ENCODE measurements around the gene COX4I2.
"Not testable (repeated sequence)": the region's sequence is repeated elsewhere in the genome, so short reads cannot be mapped to it uniquely, and the experiment has no call there.

COX4I2 gene

DNA sequence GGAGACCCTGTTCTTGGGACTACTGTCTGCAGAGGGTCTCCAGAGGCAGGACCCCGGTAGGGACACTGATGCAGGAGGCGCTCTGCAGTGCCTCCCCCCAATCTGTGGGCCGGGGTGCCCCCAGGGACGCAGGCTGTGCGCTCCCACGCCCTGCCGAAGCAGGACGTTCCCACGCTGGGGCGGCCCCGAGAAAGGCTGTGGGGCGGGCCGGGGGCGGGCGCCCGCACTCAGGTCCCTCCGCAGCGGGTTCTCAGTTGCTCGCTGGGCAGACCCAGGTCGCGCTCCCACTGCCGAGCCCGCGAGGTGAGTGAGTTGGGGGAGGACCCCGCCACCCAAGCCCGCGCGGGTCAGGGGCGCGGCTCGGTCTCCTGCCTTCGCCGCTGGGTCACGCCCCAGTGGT lies at the start of gene COX4I2:
COX4I2 (plus strand) TSS at position 253 of the 400 bp plus-strand sequence. CDS start 1,106 bp downstream, outside the sequence.
- Histone ChIP-seq H3K4me3 (ENCODE audit: low read length) (no peak within 1 kb of the TSS), H3K4me1 (ENCODE audit: control insufficient read depth, insufficient read depth, low read length) (peaks cover 6% of the 10 kb centered on the region), H3K9me3 (ENCODE audit: control insufficient read depth, low read length) (no peaks in the 10 kb centered on the region), H3K9ac (ENCODE audit: low read length) (no peak within 1 kb of the TSS), H3K27me3 (replicated peaks; ENCODE audit: control insufficient read depth, insufficient read depth, low read length) (peaks cover 6% of the 10 kb centered on the region), H3K36me3 (ENCODE audit: control insufficient read depth, insufficient read depth, low read length, severe bottlenecking) (no peaks in the 10 kb centered on the region)
- DNase-seq (ENCODE audit: low read depth), result no peak

GRCh38 chr20:31590717-31591225 lies 46.9 kb upstream of the COX4I2 start:
- no peak overlapping the region for H3K4me3 ChIP-seq (ENCODE audit: low read length)
- peaks cover 42% of the 10 kb centered on the region for H3K4me1 ChIP-seq (ENCODE audit: control insufficient read depth, insufficient read depth, low read length)
- H3K27me3 ChIP-seq (replicated peaks; ENCODE audit: control insufficient read depth, insufficient read depth, low read length), result no peaks in the 10 kb centered on the region
- H3K9ac ChIP-seq (ENCODE audit: low read length), result peak overlapping the region; percentile 1
- no peak for DNase-seq (ENCODE audit: low read depth)
- H3K36me3 ChIP-seq (ENCODE audit: control insufficient read depth, insufficient read depth, low read length, severe bottlenecking), result no peaks in the 10 kb centered on the region
- H3K9me3 ChIP-seq (ENCODE audit: control insufficient read depth, low read length), result no peaks in the 10 kb centered on the region

GRCh38 chr20:31593221-31594001 lies 44.3 kb upstream of the COX4I2 start:
- DNase-seq (ENCODE audit: low read depth), result peak; percentile 85
- Histone ChIP-seq H3K36me3 (ENCODE audit: control insufficient read depth, insufficient read depth, low read length, severe bottlenecking) (no peaks in the 10 kb centered on the region), H3K27me3 (replicated peaks; ENCODE audit: control insufficient read depth, insufficient read depth, low read length) (no peaks in the 10 kb centered on the region), H3K4me3 (ENCODE audit: low read length) (no peak overlapping the region), H3K9ac (ENCODE audit: low read length) (peak overlapping the region; percentile 55), H3K4me1 (ENCODE audit: control insufficient read depth, insufficient read depth, low read length) (peaks cover 46% of the 10 kb centered on the region), H3K9me3 (ENCODE audit: control insufficient read depth, low read length) (no peaks in the 10 kb centered on the region)

DNA sequence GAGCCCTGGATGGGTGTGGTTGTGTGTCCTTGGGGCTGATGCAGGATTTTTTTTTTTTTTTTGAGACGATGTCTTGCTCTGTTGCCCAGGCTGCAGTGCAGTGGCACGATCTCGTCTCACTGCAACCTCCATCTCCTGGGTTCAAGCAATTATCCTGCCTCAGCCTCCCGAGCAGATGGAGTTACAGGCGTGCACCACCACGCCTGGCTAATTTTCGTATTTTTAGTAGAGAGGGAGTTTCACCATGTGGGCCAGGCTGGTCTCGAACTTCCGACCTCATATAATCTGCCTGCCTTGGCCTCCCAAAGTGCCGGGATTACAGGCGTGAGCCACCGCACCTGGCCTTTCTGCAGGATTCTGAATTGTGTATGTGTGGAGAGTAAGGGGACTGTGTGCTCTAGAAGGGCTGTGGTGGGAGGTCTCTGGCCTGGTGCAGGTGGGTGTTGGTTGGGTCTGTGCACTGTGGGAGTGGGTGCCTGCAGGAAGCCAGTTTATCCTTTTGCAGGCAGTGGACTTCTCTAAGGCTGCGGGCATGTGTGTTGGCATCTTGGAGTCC lies 43.6 kb upstream of the COX4I2 start:
- Histone ChIP-seq H3K4me1 (ENCODE audit: control insufficient read depth, insufficient read depth, low read length) (peaks cover 41% of the 10 kb centered on the region), H3K36me3 (ENCODE audit: control insufficient read depth, insufficient read depth, low read length, severe bottlenecking) (no peaks in the 10 kb centered on the region), H3K9me3 (ENCODE audit: control insufficient read depth, low read length) (no peaks in the 10 kb centered on the region), H3K27me3 (replicated peaks; ENCODE audit: control insufficient read depth, insufficient read depth, low read length) (no peaks in the 10 kb centered on the region), H3K9ac (ENCODE audit: low read length) (peak overlapping the region; percentile 83), H3K4me3 (ENCODE audit: low read length) (no peak overlapping the region)
- DNase-seq (ENCODE audit: low read depth), result no peak

GRCh38 chr20:31594558-31595379 lies 42.9 kb upstream of the COX4I2 start:
- Histone ChIP-seq H3K9ac (ENCODE audit: low read length) (peak overlapping the region; percentile 83), H3K36me3 (ENCODE audit: control insufficient read depth, insufficient read depth, low read length, severe bottlenecking) (no peaks in the 10 kb centered on the region), H3K4me1 (ENCODE audit: control insufficient read depth, insufficient read depth, low read length) (peaks cover 34% of the 10 kb centered on the region), H3K27me3 (replicated peaks; ENCODE audit: control insufficient read depth, insufficient read depth, low read length) (no peaks in the 10 kb centered on the region), H3K9me3 (ENCODE audit: control insufficient read depth, low read length) (no peaks in the 10 kb centered on the region), H3K4me3 (ENCODE audit: low read length) (no peak overlapping the region)
- no peak for DNase-seq (ENCODE audit: low read depth)

DNA sequence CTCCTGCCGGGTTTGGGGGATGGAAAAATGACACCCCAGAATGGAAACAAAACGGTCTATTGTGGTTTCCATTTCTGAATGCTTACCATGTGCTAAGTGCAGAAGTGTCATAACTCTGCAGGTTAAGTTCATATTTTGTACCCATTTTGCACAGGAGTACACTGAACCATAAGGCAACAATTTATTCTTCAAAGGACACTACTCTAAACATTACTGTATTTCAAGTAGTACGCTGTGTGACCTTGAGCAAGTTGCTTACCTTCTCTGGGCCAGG lies 42.4 kb upstream of the COX4I2 start:
- peak overlapping the region; percentile 83 for H3K9ac ChIP-seq (ENCODE audit: low read length)
- no peaks in the 10 kb centered on the region for H3K27me3 ChIP-seq (replicated peaks; ENCODE audit: control insufficient read depth, insufficient read depth, low read length)
- no peak for DNase-seq (ENCODE audit: low read depth)
- no peaks in the 10 kb centered on the region for H3K36me3 ChIP-seq (ENCODE audit: control insufficient read depth, insufficient read depth, low read length, severe bottlenecking)
- H3K9me3 ChIP-seq (ENCODE audit: control insufficient read depth, low read length), result no peaks in the 10 kb centered on the region
- H3K4me1 ChIP-seq (ENCODE audit: control insufficient read depth, insufficient read depth, low read length), result peaks cover 34% of the 10 kb centered on the region
- no peak overlapping the region for H3K4me3 ChIP-seq (ENCODE audit: low read length)

DNA sequence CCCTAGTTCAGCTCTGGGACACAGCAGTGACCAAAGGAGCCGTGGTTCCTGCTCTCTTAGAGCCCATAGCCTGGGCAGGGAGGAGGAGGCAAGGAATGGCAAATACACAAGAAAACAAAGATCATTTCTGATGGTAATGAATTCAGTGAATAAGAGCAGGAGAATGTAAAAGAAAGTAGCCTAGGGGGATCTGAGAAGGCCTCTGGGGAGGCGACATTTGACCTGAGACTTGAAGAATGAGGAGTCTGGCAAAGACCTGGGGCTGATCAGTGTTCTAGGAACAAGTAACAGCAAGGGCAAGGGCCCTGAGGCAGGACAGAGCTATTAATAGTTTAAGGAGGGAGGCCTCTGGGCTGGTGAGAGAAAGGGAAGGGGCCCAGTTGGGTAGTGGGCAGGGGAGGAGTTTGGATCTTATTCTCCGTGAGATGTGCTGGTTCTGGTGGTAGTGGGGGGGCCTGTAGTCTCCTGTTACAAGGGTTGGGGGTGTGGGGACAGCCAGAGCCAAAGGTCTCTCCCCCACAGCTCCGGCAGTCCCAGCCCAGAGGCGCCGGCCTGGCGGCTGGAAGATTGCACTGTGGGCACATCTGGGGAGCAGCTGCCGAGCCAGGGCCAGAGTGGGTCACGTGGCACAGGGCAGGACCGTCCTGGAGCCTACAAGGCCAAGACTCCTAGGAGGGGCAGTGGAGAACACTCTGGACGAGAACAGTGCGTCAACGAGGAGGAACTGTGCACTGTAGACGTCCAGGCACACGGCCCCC lies 41.9 kb upstream of the COX4I2 start:
- no peaks in the 10 kb centered on the region for H3K36me3 ChIP-seq (ENCODE audit: control insufficient read depth, insufficient read depth, low read length, severe bottlenecking)
- no peaks in the 10 kb centered on the region for H3K9me3 ChIP-seq (ENCODE audit: control insufficient read depth, low read length)
- H3K4me3 ChIP-seq (ENCODE audit: low read length), result no peak overlapping the region
- H3K4me1 ChIP-seq (ENCODE audit: control insufficient read depth, insufficient read depth, low read length), result peaks cover 34% of the 10 kb centered on the region
- DNase-seq (ENCODE audit: low read depth), result peak; percentile 98
- H3K9ac ChIP-seq (ENCODE audit: low read length), result peak overlapping the region; percentile 83
- H3K27me3 ChIP-seq (replicated peaks; ENCODE audit: control insufficient read depth, insufficient read depth, low read length), result no peaks in the 10 kb centered on the region

- not testable (repeated sequence) for H3K36me3 ChIP-seq (ENCODE audit: control insufficient read depth, insufficient read depth, low read length, severe bottlenecking); H3K27me3 ChIP-seq (replicated peaks; ENCODE audit: control insufficient read depth, insufficient read depth, low read length); DNase-seq (ENCODE audit: low read depth); H3K4me3 ChIP-seq (ENCODE audit: low read length); H3K9me3 ChIP-seq (ENCODE audit: control insufficient read depth, low read length)
- Histone ChIP-seq H3K9ac (ENCODE audit: low read length) (peak overlapping the region; percentile 83), H3K4me1 (ENCODE audit: control insufficient read depth, insufficient read depth, low read length) (peaks cover 34% of the 10 kb centered on the region)
Measured at GRCh38 chr20:31596412-31596715, 41.3 kb upstream of the COX4I2 start.

- DNase-seq (ENCODE audit: low read depth), result peak; percentile 14
- no peak overlapping the region for H3K4me3 ChIP-seq (ENCODE audit: low read length)
Measured at GRCh38 chr20:31596831-31597480, 40.8 kb upstream of the COX4I2 start.

DNA sequence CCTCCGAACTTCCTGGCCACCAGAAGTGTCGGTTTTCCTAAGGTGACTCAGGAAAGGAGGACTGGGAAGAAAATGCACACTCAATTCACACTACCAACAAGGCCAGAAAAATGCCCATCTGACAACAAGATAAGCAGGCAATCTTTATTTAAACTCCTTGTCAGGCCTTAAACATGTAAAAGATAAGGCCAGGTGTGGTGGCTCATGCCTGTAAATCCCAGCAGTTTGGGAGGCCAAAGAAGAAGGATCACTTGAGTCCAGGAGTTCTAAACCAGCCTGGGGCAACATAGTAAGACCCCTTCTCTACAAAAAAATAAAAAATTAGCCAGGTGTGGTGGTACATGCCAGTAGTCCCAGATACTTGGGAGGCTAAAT lies 40.2 kb upstream of the COX4I2 start:
- Histone ChIP-seq H3K4me1 (ENCODE audit: control insufficient read depth, insufficient read depth, low read length) (peaks cover 34% of the 10 kb centered on the region), H3K36me3 (ENCODE audit: control insufficient read depth, insufficient read depth, low read length, severe bottlenecking) (no peaks in the 10 kb centered on the region), H3K4me3 (ENCODE audit: low read length) (no peak overlapping the region), H3K9ac (ENCODE audit: low read length) (peak overlapping the region; percentile 83), H3K9me3 (ENCODE audit: control insufficient read depth, low read length) (no peaks in the 10 kb centered on the region), H3K27me3 (replicated peaks; ENCODE audit: control insufficient read depth, insufficient read depth, low read length) (no peaks in the 10 kb centered on the region)
- no peak for DNase-seq (ENCODE audit: low read depth)

More at GRCh38 chr20:31596831-31597480, 40.8 kb upstream of the COX4I2 start:
- Histone ChIP-seq H3K27me3 (replicated peaks; ENCODE audit: control insufficient read depth, insufficient read depth, low read length) (no peaks in the 10 kb centered on the region), H3K4me1 (ENCODE audit: control insufficient read depth, insufficient read depth, low read length) (peaks cover 34% of the 10 kb centered on the region), H3K9me3 (ENCODE audit: control insufficient read depth, low read length) (no peaks in the 10 kb centered on the region), H3K36me3 (ENCODE audit: control insufficient read depth, insufficient read depth, low read length, severe bottlenecking) (no peaks in the 10 kb centered on the region), H3K9ac (ENCODE audit: low read length) (peak overlapping the region; percentile 83)

All from adipocyte (in vitro differentiated cells).